Medulla oblongata (tissue), 1 donor: ENCODE data around the gene HIPK4.
"Not testable (repeated sequence)": the region's sequence is repeated elsewhere in the genome, so short reads cannot be mapped to it uniquely, and the experiment has no call there.

Experiments
- DNase-seq: peaks from one replicate; pipeline ENCODE4 v3.0.0-alpha.2; 2015; ENCODE audit errors: extremely low spot score

HIPK4 gene

DNA sequence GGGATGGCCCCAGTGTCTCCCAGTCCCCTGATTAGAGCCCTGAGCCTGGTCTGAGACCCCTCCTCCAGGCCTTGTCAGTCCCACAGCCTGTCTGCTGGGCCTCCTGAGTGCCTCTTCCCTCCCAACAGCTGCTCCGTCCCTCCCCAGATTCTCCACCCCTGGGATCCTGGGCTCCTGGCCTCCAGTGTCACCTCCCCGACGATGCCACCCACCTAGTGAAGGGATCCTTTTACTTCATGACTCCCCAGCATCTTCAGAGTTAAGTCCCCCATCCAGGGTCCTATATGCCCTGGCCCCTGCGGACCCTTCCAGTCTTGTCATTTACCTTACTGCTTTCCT is 27.6 kb upstream of the HIPK4 start:
- DNase-seq: no peak

DNA sequence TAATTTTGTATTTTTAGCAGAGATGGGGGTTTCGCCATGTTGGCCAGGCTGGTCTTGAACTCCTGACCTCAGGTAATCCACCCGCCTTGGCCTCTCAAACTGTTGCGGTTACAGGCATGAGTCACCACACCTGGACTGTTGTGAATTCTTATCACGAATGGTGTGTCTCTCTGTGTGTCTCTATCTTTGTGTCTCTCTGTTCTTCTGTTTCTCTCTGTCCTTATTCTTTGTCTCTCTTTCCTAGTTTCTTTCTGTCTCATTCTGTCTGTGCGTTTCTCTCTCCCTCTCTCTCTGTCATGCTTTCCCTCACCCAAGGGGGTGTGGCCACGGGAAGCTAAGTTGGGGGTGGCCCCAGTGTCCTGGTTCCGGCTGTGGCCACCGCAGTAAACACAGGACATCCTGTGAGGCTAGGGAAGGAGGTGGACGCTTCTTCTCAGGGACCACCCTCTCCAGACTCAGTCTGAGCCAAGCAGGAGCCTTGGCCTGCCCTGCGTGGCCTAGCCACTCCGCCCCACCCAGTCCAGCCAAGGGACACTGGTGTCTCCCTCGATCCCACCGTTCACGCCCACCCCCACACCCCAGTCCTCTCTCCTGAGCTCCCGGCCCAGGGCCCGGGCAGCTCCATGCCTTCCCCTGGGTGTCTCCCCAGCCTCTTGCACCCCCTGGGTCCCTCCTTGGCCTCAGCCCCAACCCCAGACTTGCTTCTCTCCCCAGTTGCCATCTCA is 27.1 kb upstream of the HIPK4 start:
- DNase-seq: peak; percentile 12

DNA sequence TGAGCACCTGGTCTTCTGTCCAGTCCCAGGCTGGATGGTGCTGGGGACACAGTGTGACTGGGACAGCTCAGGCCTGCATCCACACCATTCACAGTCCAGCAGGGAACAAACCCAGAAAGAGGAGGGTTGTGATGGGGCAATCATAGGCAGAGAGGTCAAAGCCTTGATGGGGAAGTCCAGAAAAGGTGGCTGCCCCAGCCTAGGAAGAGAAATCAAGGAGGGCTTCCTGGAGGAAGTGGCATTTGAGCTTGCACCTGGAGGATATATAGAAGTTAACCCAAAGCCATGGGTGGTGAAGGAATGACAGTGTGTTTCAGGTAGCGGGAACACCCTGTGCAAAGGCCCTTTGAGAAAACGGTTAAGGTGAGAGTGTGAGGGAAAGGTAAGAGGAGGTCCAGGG is 25.8 kb upstream of the HIPK4 start:
- no peak for DNase-seq

DNA sequence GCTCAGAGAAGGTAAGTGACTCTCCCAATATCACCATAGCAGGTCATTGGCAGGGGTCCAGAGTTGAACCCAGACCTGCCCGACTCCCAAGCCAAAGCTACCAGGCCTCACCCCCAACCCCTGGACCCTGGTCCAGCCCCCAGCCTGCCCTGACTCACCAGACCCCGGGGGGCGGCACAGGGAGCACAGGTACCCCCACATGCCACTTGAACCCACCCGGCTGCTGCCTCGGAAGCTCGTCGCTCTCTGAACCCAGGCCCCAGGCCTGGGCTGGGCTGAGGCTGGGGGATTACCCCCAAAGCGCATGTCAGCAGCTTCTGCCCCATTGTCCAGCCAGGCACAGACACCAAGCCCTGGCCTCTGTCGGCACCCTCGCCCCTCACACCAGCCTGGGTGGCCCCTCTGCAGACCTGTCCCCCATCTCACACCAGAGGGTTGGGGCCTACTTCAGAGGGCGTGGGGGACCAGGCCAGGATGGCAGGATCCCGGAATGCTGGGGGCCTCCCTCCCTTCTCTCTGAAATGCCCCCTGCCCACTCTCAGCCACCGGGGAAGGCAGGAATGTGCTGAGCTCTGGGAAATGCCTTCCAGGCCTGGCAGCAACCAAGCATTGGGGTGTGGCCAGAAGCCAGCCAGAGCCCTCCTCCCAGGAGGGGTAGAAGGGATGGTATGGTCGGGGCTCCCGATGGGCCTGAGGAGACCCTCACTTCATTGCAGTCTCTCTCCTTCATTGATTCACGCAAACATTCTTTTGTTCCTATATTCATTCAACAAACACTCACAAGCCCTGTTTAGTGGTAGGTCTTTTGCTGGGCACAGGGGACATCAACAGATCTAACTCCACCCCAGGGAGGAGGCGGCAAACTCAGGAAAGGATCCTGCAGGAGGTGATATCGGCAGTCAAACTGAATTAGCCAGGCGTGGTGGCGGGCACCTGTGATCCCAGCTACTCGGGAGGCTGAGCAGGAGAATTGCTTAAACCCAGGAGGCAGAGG is 24.9 kb upstream of the HIPK4 start:
- DNase-seq: no peak

DNA sequence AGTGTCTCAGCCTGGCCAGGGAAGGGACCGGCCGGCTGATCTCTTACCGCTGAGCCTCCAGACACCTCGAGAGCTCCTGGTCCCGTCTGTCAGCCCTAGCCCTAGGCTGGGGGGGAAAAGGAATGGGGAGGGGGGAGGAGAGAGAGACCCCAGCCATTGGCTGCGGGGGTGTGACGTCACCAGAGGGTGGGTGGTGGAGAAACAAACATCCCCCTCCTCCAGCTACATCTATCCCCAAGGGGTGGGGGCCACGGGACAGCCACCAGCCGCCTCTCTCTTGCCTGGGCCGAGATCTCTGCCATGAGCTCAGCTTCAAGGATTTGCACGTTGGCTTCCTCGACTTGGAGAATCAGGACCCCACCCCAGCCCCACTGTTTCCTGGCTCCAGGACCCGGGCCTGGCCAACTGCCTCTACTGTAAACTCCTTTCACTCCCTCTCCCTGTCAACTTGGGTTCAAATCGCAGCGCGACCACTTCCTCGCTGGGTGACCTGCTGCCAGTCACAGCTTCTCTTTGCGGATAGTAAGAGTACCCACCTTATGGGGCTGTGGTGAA is 23.4 kb upstream of the HIPK4 start, which contains the start of gene PRX:
Gene PRX (minus strand): TSS at position 88 of the 555 bp plus-strand sequence. CDS start 5,446 bp downstream, outside the sequence.
- DNase-seq: no peak

DNA sequence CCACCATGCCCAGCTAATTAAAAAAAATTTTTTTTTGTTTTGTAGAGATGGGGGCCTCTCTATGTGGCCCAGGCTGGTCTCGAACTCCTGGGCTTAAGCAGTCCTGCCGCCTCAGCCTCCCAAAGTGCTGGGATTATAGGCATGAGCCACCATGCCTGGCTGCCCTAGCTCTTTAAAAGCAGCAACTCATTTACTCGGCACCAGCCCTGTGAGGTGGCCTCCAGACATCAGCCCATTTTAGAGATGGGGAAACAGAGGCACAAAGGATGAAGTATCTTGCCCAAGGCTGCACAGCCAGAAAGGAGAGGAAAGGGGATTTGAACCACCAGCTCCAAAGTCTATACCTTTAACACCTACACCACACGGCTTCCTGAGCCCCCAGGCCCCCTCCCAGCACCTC is 22.9 kb upstream of the HIPK4 start:
- DNase-seq: no peak

DNA sequence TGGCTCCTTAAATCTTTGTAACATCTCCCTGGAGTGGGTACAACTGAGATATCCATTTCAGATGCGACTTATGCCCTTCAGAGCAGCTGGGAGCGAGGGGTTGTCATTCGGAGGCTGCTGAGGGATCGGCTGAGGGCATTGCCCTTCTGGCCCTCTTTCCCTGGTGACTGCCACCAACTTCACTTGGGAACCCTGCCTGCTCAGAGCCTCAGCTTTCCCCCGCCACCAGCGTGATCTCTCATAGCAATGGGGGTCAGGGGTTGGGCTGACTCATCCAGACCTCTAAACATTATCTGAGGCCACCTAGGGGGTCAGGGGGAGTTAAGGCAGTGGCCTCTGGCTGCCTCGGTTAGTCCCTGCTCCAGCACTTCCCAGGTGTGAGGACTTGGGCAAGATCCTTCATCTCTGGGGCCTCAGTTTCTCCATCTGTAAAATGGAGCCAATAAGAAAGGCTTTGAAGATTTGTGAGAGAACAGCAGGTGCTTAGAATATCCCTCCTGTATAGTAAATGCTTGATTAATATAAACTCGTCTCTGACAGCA is 22.0 kb upstream of the HIPK4 start:
- DNase-seq: no peak

DNA sequence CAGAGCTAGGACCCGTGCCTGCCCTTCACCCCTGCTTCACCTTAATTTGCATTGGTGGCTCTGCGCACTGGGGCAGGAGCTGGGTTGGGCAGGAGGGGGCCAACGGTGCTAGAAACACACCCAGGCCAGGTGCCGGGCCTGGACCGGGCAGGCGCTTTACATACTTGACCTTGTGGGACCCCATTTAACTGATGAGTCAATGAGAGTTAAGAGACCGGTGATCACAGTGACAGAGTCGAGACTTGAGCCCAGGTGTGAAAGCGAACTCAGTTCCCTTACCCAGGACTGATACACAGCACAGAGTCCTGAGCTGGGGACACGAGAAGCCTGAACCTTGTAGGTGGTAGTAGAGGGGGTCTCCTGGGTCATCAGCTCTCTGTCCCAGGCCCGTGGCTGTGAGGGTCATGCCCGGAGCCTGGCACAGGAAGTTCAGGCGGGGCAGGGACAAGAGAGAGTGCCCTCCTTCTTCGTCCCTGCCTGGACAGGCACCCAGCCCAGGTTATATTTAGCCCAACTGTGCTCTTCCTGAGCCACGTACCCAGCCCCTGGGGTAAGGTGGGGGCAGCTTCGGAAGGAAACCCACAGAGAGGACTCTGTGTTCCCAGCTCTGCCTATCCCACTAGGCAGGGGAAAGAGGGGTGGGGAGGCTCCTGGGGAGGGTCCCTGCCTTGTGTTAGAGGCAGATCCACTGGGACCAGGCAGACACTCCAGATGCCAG is 21.3 kb upstream of the HIPK4 start:
- no peak for DNase-seq

DNA sequence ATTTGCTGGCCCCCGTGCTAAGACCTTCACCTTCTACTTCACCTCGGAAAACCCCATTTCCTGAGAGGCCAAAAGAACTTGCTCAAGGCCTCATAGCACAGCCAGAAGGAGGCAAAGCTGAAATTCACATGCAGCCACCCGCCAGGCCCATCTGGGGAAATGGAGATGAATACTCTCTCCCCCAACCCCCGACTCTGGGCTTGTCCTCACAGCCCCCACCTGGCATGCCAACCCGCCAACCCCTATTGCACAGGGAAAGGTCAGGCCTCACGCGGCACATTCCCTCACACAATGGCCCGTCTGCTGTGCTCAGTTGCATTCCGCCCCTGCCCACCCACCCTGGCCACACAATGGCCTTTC is 20.0 kb upstream of the HIPK4 start:
- DNase-seq: no peak

DNA sequence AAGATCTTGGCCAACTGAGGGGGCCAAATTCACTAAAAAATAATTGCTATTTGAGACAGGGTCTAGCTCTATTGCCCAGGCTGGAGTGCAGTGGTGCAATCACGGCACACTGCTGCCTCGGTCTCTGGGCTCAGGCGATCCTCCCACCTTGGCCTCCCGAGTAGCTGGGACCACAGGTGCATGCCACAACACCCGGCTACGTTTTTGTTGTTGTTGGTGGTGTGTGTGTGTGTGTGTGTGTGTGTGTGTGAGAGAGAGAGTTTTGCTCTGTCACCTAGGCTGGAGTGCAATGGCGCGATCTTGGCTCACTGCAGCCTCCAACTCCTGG is 18.6 kb upstream of the HIPK4 start:
- not testable (repeated sequence) for DNase-seq

DNA sequence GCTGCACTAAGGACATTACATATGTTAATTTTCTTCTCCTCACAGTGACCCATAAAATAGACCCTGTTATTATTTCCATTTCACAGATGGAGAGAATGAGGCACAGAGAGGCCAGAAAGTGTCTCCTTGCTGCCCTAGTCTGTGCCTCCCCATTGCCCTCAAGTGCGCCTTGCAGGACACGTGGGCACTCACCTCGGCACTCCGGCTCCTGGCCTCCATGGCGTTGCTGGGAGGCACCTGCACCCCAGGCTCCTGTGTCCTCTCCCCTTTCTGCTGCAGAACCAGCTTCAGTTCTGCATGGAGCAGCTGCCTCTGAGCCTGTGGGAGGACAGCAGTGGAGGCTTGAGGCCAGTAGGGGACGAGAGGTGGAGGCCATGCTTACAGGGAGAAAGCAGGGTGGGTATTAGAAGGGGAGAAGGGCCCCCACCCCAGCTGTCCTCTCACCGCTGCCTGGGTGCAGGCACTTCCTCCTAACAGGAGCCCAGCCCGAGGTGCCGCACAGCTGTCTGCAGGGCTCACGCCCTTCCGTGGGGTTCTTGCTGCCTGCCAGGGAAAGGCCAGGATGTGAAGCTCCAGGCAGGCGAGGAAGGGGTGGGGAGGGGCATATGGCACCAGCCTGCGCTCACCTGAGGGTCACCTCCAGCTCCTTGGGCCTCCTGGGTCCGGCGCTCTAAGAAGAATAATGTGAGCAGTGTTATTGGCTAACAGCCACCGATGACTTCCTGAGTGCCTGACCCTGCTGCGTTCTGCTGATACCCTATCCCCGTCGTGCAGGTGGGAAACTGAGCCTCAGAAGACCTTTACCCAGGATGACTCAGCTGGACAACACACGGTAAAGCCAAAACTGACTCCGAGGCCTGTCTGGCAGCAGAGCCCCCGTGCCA is 18.0 kb upstream of the HIPK4 start:
- no peak for DNase-seq

DNA sequence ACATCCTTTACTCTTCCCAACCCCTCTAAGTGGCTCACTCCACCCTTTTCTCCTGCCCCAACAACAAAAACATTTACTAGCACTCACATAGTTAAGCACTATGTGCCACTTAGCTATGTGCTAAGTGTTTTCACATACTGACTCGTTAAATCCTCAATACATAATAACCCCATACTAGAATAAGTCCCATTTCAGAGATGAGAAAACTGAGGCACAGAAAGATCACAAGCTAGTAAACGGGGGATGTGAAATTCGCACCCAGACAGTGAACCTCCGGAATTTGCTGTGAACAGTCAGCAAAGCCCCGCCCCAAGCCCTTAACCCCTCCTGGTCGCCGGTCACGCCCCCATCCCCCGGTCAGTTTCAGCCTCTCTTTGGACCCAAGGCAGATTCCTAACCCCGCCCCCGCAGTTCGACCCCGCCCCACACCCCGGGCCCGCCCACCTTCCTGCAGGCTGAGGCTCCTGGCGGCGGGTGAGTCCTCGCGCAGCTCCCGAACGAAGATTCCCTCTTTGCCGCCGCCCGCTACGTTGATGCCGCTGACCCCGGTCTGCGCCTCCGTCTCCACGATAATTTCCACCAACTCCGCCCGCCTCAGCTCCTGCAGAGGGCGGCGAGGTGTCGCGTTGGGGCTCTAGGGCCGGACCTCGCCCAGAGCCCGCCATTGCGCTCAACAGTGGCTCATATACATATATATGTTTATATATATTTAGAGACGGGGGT is 13.4 kb upstream of the HIPK4 start:
- peak; percentile 37 for DNase-seq

DNA sequence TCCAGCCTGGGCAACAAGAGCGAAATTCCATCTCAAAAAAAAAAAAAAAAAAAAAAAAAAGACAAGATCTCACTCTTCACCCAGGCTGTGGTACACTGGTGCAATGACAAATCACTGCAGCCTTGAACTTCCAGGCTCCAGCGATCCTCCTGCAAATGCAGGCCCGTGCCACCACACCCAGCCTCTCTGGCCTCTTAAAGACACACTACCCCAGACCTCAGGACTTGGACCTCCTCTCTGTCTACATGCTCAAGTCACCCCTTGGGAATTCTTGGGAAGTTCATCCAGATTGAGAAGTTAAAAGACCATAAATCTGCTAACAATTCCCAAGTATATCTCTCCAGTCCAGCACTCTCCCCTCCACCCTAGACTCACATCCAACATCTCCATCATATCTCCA is 10.6 kb upstream of the HIPK4 start:
- no peak for DNase-seq

DNA sequence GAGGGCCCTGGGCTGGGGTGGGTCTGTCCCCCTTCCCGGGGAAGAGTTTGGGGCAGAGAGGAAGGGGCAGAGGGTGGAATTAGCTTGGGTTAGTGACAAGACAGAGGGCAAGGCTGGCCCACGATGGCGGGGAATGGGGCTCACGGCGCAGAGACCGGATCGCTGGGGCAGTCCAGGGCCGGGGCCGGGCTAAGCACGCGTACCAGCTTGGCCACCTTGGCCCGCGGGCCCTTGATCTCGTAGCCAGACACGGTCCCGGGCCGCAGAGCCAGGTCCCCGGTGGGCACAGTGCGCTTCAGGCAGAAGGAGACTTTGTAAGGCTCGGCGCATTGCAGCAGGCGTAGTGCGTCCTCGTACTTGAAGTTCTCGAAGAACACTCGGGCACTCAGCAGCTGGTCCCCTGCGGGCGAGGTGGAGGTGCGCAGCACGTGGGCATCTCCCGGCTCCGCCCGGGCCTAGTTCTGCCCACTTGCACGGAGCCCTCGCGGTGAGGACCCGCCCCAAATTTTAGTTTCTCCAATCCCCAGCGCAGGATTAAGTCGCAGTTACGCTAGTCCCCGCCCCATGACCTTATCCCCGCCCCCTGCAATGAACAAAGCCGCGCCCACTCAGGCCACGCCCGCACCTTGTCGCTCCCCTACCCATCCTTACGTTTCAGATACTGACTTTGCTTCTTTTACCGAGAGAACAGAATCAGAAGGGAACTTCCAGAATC is 8.6 kb upstream of the HIPK4 start:
- no peak for DNase-seq

DNA sequence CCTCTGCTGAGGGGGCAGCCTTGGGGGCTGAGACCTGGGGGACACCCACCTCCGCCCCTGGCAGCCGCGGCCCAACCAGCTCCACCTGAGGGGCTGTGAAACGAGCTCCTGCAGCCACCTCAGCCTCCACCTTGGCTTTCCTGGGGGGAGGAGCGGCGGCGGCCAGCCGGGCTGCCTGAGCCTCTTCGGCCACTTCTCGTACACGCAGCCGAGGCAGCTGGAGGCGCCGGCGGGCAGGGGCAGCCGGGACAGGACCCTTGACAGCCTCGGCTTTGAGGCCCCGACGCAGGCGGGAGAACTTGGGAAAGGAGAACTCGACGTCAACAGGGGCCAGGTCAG is 7.6 kb upstream of the HIPK4 start:
- DNase-seq: no peak

DNA sequence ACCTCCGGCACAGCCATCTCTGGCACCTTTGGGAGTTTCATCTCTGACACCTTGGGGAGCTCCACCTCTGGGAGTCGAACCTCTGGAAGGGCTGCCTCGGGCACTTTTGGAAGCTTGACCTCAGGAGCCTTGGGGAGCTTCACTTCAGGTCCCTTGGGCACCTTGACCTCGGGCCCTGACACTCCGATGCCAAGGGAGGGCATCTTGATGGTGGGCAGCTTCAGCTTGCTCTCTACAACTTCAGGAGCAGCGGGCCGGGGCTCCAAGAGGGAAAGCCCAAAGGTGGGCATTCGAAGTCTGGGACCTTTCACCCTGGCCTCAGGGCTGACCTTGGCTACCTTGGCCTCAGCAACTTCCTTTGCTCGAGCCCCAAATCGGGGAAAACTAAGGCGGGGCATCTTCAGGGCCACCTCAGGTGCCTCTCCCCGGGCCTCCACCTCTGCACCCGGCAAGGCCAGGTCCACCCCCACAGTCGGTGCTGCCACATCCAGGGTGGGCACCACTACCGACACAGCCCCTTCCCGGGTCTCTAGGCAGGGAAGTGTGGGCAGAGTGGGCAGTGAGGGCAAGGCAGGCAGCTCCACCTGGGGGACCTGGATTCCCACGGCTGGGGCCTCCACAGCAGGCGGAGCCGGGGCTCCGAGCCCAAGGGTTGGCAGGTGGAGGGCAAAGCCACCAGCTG is 7.0 kb upstream of the HIPK4 start:
- no peak for DNase-seq

DNA sequence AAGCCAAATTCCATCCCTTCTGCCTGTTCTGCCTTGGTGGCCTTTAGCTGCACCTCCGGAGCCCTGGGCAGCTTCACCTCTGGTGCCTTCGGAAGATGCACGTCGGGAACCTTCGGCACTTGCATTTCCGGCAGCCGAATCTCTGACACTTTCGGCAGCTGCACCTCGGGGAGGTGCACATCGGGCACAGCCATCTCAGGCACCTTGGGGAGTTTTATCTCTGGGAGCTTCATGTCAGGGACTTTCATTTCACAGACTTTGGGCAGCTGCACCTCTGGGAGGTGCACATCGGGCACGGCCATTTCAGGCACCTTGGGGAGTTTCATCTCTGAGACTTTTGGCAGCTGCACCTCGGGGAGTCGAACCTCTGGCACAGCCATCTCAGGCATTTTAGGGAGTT is 6.0 kb upstream of the HIPK4 start:
- DNase-seq: no peak

DNA sequence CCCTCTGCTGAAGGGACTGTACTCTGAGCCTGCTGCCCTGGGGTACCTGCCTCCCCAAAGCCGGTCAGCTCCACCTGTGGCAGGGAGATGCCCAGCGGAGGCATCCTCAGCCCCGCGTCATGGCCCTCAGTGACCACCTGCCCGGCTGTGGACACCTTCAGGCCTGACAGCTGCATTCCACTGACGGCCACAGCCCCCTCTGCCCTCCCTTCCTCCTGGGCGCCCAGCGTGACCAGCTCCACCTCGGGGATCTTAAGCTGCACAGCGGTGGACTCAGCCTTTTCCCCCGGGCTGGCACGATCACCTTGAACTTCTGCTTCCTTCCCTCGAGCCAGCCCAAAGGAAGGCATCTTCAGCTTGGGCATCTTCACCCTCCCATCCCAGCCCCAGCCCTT is 4.8 kb upstream of the HIPK4 start:
- no peak for DNase-seq
